ENCODE measurements around the gene RBBP8NL. TPM values are rescaled to one million over a fixed set of nuclear protein-coding genes. Genes with fewer than 3 reads are reported as not detected.
A peak's percentile ranks its signal among the peaks of the same experiment; 100 is the strongest.

Gene RBBP8NL
- total and polyA plus RNA-seq, 4 donors = under 0.01 to 0.14 TPM; not detected in 2

GRCh38 chr20:62475772-62476055 is 48.4 kb upstream of the RBBP8NL start, which contains the start of gene GATA5:
GATA5 (minus strand) TSS chr20:62475995; CDS start chr20:62475521, 474 bp downstream.
- Histone ChIP-seq H3K27me3 (ENCODE audit: control insufficient read depth in 4 of 4, insufficient read depth in 4 of 4, low read length in 3 of 4) (peaks cover 0 to 11% (median 3%) of the 10 kb centered on the region in 4 donors), H3K4me3 (ENCODE audit: low read depth in 1 of 3, low read length in 3 of 3) (peak within 1 kb of the TSS in 1 of 3 donors; percentile 44), H3K27ac (ENCODE audit: low read depth in 1 of 2, low read length in 2 of 2) (no peak within 1 kb of the TSS), H3K4me1 (ENCODE audit: control insufficient read depth in 4 of 4, insufficient read depth in 4 of 4, low read length in 3 of 4) (peaks cover 0 to 16% (median 10%) of the 10 kb centered on the region in 4 donors), H3K36me3 (ENCODE audit: control insufficient read depth in 4 of 4, insufficient read depth in 3 of 4, low read depth in 1 of 4, low read length in 3 of 4) (no peaks in the 10 kb centered on the region), H3K9me3 (ENCODE audit: control insufficient read depth in 4 of 4, low read length in 3 of 4) (no peaks in the 10 kb centered on the region), H3K9ac (ENCODE audit: low read depth in 1 of 2, low read length in 2 of 2) (no peak within 1 kb of the TSS)
- 2% methylated on average over 36 of the region's 37 CpGs for WGBS
- no peak for DNase-seq (ENCODE audit: low spot score)
- no peak for TF ChIP-seq GABPA (IDR thresholded peaks at IDR 0.05 in 1 of 2, conservative IDR thresholded peaks at IDR 0.05 in 1 of 2)
- TF ChIP-seq HNF4G (IDR thresholded peaks at IDR 0.05) = no peak
- no peak for TF ChIP-seq YY1 (IDR thresholded peaks at IDR 0.05)
- no peak for TF ChIP-seq CTCF (IDR thresholded peaks at IDR 0.05; ENCODE audit: low read depth, low read length, missing input control)
- no peak for TF ChIP-seq EGR1 (IDR thresholded peaks at IDR 0.05; ENCODE audit: low read depth in 2 of 2)
- no peak for TF ChIP-seq JUND (IDR thresholded peaks at IDR 0.05)
- TF ChIP-seq FOXA1 (IDR thresholded peaks at IDR 0.05) = no peak
- no peak for TF ChIP-seq SP1 (IDR thresholded peaks at IDR 0.05)
- TF ChIP-seq NR2F2 (IDR thresholded peaks at IDR 0.05) = no peak
- TF ChIP-seq HNF4A (conservative IDR thresholded peaks at IDR 0.05) = no peak
- no peak for TF ChIP-seq FOXA2 (IDR thresholded peaks at IDR 0.05)
- TF ChIP-seq ZBTB33 (IDR thresholded peaks at IDR 0.05) = no peak
- TF ChIP-seq ATF3 (IDR thresholded peaks at IDR 0.05) = no peak
- TF ChIP-seq RAD21 (IDR thresholded peaks at IDR 0.05) = no peak
- TF ChIP-seq REST (IDR thresholded peaks at IDR 0.05) = no peak
- TF ChIP-seq MAX (IDR thresholded peaks at IDR 0.05) = no peak
